ENCODE data around the gene BEGAIN.

GRCh38 chr14:100590726-100591452, 3.7 kb upstream of the BEGAIN start:
- TF ChIP-seq JUN (IDR thresholded peaks at IDR 0.05) (no peak), CTCF (IDR thresholded peaks at IDR 0.05) (no peak), EP300 (IDR thresholded peaks at IDR 0.05) (no peak), POLR2A (IDR thresholded peaks at IDR 0.05; ENCODE audit: low read length) (no peak), MAFK (IDR thresholded peaks at IDR 0.05; ENCODE audit: partially characterized antibody) (no peak), MAX (IDR thresholded peaks at IDR 0.05) (no peak), ZFP36 (IDR thresholded peaks at IDR 0.05; ENCODE audit: borderline replicate concordance, partially characterized antibody) (no peak)

Data from A549 (cell line).